Measurements from ENCODE around the gene TAS2R5. TPM values are rescaled to one million over a fixed set of nuclear protein-coding genes. Genes with fewer than 3 reads are reported as not detected.
A peak's percentile ranks its signal among the peaks of the same experiment; 100 is the strongest.
"Not testable (repeated sequence)": the region's sequence is repeated elsewhere in the genome, so short reads cannot be mapped to it uniquely, and the experiment has no call there.

Gene TAS2R5, protein sequence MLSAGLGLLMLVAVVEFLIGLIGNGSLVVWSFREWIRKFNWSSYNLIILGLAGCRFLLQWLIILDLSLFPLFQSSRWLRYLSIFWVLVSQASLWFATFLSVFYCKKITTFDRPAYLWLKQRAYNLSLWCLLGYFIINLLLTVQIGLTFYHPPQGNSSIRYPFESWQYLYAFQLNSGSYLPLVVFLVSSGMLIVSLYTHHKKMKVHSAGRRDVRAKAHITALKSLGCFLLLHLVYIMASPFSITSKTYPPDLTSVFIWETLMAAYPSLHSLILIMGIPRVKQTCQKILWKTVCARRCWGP
- under 1 TPM in 3 of 6 donors, not detected in 3; 0.25 to 0.64 (median 0.36) TPM for polyA plus RNA-seq (ENCODE audit: low read depth in 6 of 6)

DNA sequence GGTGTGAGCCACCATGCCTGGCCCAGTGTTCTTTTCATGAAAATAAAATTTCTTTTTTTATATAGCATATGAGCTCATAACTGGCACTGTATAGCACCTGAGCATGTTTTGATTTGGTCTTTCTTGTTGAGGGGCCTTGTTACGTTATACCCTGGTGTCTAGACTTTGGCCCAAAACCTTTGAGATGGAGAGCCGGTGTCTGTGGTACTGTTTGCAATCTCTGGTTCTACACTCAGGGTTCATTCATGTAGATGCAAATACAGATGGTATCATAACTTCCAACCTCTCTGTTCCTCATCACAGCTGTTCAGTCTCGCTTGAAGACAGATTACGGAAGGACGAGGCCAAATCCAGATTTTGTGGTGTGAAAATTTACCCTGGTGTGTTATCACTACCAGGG is at the start of gene TAS2R5:
Gene TAS2R5 (plus strand): TSS at position 301 of the 400 bp plus-strand sequence. CDS start 145 bp downstream, outside the sequence.
- DNase-seq, result no peak
- no peaks in the 10 kb centered on the region for H3K27me3 Mint-ChIP-seq
- ATAC-seq (ENCODE audit: low read depth in 2 of 2), result no peak
- H3K36me3 Mint-ChIP-seq, result peaks cover 0 to 10% of the 10 kb centered on the region in 2 donors
- H3K9me3 Mint-ChIP-seq, result no peaks in the 10 kb centered on the region
- H3K4me1 Mint-ChIP-seq, result no peaks in the 10 kb centered on the region
- no peak within 1 kb of the TSS for H3K27ac Mint-ChIP-seq
- H3K4me3 Mint-ChIP-seq, result no peak within 1 kb of the TSS

- no peaks in the 10 kb centered on the region for H3K9me3 Mint-ChIP-seq
- H3K27me3 Mint-ChIP-seq, result no peaks in the 10 kb centered on the region
- no peak overlapping the region for H3K4me3 Mint-ChIP-seq
- DNase-seq (no peak), ATAC-seq (ENCODE audit: low read depth in 2 of 2) (no peak)
- H3K27ac Mint-ChIP-seq, result no peak overlapping the region
- peaks cover 31 to 39% (median 33%) of the 10 kb centered on the region in 3 donors for H3K4me1 Mint-ChIP-seq
- H3K36me3 Mint-ChIP-seq, result peaks cover 26 to 39% of the 10 kb centered on the region in 2 donors
These were observed 47.8 kb upstream of the TAS2R5 start for GRCh38 chr7:141742229-141742628.

GRCh38 chr7:141744131-141744530 is 45.9 kb upstream of the TAS2R5 start:
- peaks cover 17 to 24% (median 22%) of the 10 kb centered on the region in 3 donors for H3K4me1 Mint-ChIP-seq
- DNase-seq (no peak), ATAC-seq (ENCODE audit: low read depth in 2 of 2) (no peak)
- no peak overlapping the region for H3K4me3 Mint-ChIP-seq
- H3K9me3 Mint-ChIP-seq, result no peaks in the 10 kb centered on the region
- H3K27ac Mint-ChIP-seq, result peak overlapping the region in 1 of 6 donors; percentile 48
- H3K27me3 Mint-ChIP-seq, result no peaks in the 10 kb centered on the region
- H3K36me3 Mint-ChIP-seq, result peaks cover 23 to 39% of the 10 kb centered on the region in 2 donors

DNA sequence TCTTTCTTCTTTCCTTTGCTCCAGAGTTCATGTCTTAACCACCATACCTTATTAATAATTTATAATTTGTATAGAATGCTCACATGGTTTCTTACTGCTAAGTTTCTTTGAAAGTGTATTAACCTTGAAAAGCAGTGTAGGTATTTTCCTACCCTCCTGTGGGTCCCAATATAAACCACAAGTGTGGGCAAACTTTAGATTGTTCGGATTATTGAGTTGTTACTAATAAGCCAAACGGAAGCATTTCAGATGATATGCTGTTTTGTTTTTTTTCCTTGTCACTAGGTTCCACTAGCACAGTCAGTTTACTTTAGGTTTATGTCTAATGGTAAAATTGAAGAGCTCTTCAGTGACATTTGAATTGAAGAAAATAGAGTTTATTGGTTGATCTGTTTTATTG is 41.6 kb upstream of the TAS2R5 start:
- Mint-ChIP-seq H3K27me3 (no peaks in the 10 kb centered on the region), H3K4me3 (no peak overlapping the region), H3K4me1 (peaks cover 0 to 6% (median under 1%) of the 10 kb centered on the region in 3 donors), H3K9me3 (peaks cover 0 to 35% (median 31%) of the 10 kb centered on the region in 7 donors), H3K27ac (no peak overlapping the region), H3K36me3 (peaks cover 49 to 51% of the 10 kb centered on the region in 2 donors)
- DNase-seq (no peak), ATAC-seq (ENCODE audit: low read depth in 2 of 2) (no peak)

DNA sequence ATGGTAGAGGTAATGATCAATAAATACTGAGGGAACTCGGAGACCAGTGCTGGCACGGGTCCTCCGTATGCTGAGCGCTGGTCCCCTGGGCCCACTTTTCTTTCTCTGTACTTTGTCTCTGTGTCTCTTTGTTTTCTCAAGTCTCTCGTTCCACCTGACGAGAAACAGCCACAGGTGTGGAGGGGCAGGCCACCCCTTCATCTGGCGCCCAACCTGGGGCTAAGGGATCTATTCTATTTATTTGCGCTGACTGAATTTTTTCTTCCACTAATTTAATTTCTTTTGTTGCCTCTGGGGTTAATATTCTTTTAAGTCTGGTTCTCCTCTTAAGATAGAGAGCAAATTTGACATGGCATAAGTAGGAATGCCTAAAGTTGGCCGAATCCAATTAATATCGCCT is 38.1 kb upstream of the TAS2R5 start:
- DNase-seq; H3K4me1 Mint-ChIP-seq; ATAC-seq (ENCODE audit: low read depth in 2 of 2); H3K27me3 Mint-ChIP-seq; H3K4me3 Mint-ChIP-seq: not testable (repeated sequence)
- H3K36me3 Mint-ChIP-seq, result peaks cover 57 to 67% of the 10 kb centered on the region in 2 donors
- peak overlapping the region in 1 of 6 donors; percentile 37 for H3K27ac Mint-ChIP-seq
- H3K9me3 Mint-ChIP-seq, result peaks cover 0 to 36% (median 31%) of the 10 kb centered on the region in 7 donors

- peaks cover 0 to 4% (median 4%) of the 10 kb centered on the region in 3 donors for H3K4me1 Mint-ChIP-seq
- ATAC-seq (ENCODE audit: low read depth in 2 of 2) (no peak), DNase-seq (no peak)
- H3K9me3 Mint-ChIP-seq, result peaks cover 0 to 36% (median 31%) of the 10 kb centered on the region in 7 donors
- no peak overlapping the region for H3K4me3 Mint-ChIP-seq
- H3K36me3 Mint-ChIP-seq, result peaks cover 61 to 72% of the 10 kb centered on the region in 2 donors
- no peak overlapping the region for H3K27ac Mint-ChIP-seq
- no peaks in the 10 kb centered on the region for H3K27me3 Mint-ChIP-seq
These were observed 37.4 kb upstream of the TAS2R5 start for GRCh38 chr7:141752634-141753033.

DNA sequence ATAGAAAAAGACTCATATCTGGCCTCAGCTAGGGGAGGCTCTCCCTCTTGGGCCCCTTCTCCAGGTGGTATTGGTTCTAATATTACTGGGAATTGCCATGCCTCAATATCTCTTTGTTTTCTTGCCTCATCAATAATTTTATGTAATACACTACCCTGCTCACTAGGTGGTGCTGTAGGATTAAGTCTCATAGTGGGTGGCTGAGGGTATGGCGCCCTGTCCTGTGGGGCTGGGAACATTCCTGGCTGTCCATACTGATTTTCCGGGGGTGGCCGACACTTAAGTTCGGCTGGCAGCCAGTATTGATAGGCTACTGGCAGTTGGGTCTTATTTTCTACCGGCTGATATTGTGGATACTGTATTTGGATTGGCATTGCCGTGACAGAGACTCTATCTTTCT is 35.1 kb upstream of the TAS2R5 start:
- Mint-ChIP-seq H3K9me3 (peaks cover 0 to 34% (median 30%) of the 10 kb centered on the region in 7 donors), H3K4me3 (no peak overlapping the region), H3K27ac (peak overlapping the region in 1 of 6 donors; percentile 8), H3K36me3 (peaks cover 75 to 83% of the 10 kb centered on the region in 2 donors), H3K4me1 (peaks cover 0 to 4% (median 4%) of the 10 kb centered on the region in 3 donors), H3K27me3 (no peaks in the 10 kb centered on the region)
- ATAC-seq (ENCODE audit: low read depth in 2 of 2) (no peak), DNase-seq (no peak)

DNA sequence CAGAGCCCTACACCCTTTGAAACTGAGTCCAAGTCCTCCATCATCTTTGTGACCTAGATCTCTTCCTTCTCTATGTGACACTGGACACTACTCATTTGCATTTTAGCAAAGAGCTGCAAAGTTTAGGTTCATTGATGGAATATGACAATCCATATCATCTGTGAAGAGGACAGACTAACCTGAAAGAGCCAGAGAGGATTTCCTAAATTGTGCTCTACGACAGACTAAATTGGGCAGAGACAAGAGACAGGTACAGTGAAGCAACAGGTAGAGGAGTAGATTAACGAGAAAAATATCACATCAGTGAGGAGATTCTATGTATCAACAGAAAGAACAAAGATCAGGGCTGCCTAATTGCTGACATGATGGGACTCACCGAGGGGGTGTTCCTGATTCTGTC is 26.2 kb upstream of the TAS2R5 start, which contains the start of gene TAS2R3:
Gene TAS2R3 (plus strand): TSS at position 301 of the 400 bp plus-strand sequence. CDS start 62 bp downstream, at position 363.
- no peak within 1 kb of the TSS for H3K4me3 Mint-ChIP-seq
- peaks cover 0 to 8% (median 5%) of the 10 kb centered on the region in 3 donors for H3K4me1 Mint-ChIP-seq
- no peak for ATAC-seq (ENCODE audit: low read depth in 2 of 2)
- H3K27ac Mint-ChIP-seq, result peak within 1 kb of the TSS in 1 of 6 donors; percentile 5
- DNase-seq, result no peak
- H3K36me3 Mint-ChIP-seq, result peaks cover 41 to 57% of the 10 kb centered on the region in 2 donors
- H3K27me3 Mint-ChIP-seq, result no peaks in the 10 kb centered on the region
- H3K9me3 Mint-ChIP-seq, result no peaks in the 10 kb centered on the region

- not testable (repeated sequence) for H3K27me3 Mint-ChIP-seq; H3K4me1 Mint-ChIP-seq; H3K9me3 Mint-ChIP-seq; ATAC-seq (ENCODE audit: low read depth in 2 of 2); DNase-seq
- Mint-ChIP-seq H3K4me3 (peak overlapping the region in 2 of 8 donors; percentile 20 to 63), H3K36me3 (peaks cover 14 to 19% of the 10 kb centered on the region in 2 donors), H3K27ac (peak overlapping the region in 1 of 6 donors; percentile 53)
These were observed 19.9 kb upstream of the TAS2R5 start for GRCh38 chr7:141770083-141770583.

GRCh38 chr7:141776374-141776773 is 13.6 kb upstream of the TAS2R5 start, which contains the start of gene TAS2R4:
TAS2R4 (plus strand) TSS chr7:141776674; CDS start chr7:141778489, 1,815 bp downstream.
- DNase-seq (no peak), ATAC-seq (ENCODE audit: low read depth in 2 of 2) (no peak)
- peak within 1 kb of the TSS in 1 of 6 donors; percentile 46 for H3K27ac Mint-ChIP-seq
- H3K4me1 Mint-ChIP-seq, result peaks cover 0 to 4% (median 0%) of the 10 kb centered on the region in 3 donors
- H3K27me3 Mint-ChIP-seq, result no peaks in the 10 kb centered on the region
- H3K9me3 Mint-ChIP-seq, result peaks cover 0 to 10% (median 5%) of the 10 kb centered on the region in 7 donors
- H3K4me3 Mint-ChIP-seq, result peak within 1 kb of the TSS in 1 of 8 donors; percentile 41
- H3K36me3 Mint-ChIP-seq, result peaks cover 29 to 39% of the 10 kb centered on the region in 2 donors

GRCh38 chr7:141785706-141786552 is 4.1 kb upstream of the TAS2R5 start:
- Mint-ChIP-seq H3K4me1 (no peaks in the 10 kb centered on the region), H3K9me3 (no peaks in the 10 kb centered on the region), H3K36me3 (no peaks in the 10 kb centered on the region), H3K27ac (no peak overlapping the region), H3K4me3 (no peak overlapping the region), H3K27me3 (no peaks in the 10 kb centered on the region)
- no peak for ATAC-seq (ENCODE audit: low read depth in 2 of 2)
- DNase-seq, result peak; percentile 9

- peaks cover 0 to 5% of the 10 kb centered on the region in 2 donors for H3K36me3 Mint-ChIP-seq
- no peaks in the 10 kb centered on the region for H3K9me3 Mint-ChIP-seq
- no peaks in the 10 kb centered on the region for H3K27me3 Mint-ChIP-seq
- no peak overlapping the region for H3K4me3 Mint-ChIP-seq
- ATAC-seq (ENCODE audit: low read depth in 2 of 2) (no peak), DNase-seq (no peak)
- no peaks in the 10 kb centered on the region for H3K4me1 Mint-ChIP-seq
- H3K27ac Mint-ChIP-seq, result peak overlapping the region in 2 of 6 donors; percentile 17 to 29
These were observed 1.7 kb upstream of the TAS2R5 start for GRCh38 chr7:141788296-141788695.

DNA sequence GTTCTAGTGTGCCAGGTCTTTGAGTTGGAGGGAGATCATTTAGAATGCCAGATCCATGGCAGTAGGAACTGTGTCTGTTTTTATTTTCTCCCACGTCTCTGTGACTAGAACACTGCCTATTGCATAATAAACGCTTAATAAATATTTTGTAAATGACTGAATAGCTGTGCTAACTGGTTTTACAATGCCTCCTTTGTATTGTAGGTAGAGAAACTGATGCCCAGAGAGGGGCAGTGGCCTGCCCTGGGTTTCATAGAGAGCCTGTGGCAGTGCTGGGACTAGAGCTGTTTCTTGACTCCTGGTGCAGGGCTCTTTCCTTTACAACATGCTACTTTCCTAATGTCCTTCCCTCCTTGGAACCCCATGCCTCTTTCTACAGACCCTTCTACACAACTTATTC is 2.5 kb downstream of the TAS2R5 start:
- ATAC-seq (ENCODE audit: low read depth in 2 of 2), result no peak
- H3K27ac Mint-ChIP-seq, result no peak overlapping the region
- H3K36me3 Mint-ChIP-seq, result peaks cover 11 to 17% of the 10 kb centered on the region in 2 donors
- no peak overlapping the region for H3K4me3 Mint-ChIP-seq
- H3K4me1 Mint-ChIP-seq, result no peaks in the 10 kb centered on the region
- H3K27me3 Mint-ChIP-seq, result no peaks in the 10 kb centered on the region
- DNase-seq, result no peak
- H3K9me3 Mint-ChIP-seq, result peaks cover 0 to 2% (median 0%) of the 10 kb centered on the region in 7 donors

All from naive B cell (primary cell).